Bronchial smooth muscle cell (primary cell): ENCODE data around the gene MR1. TPM values are rescaled to one million over a fixed set of nuclear protein-coding genes. Genes with fewer than 3 reads are reported as not detected.

Source experiments
- total RNA-seq: library from RNA; depleted of rRNA; stranded (reverse); fragments of >200 nt; gene quantifications from 2 replicates; pipeline ENCODE4 v1.2.1, GENCODE V29; 2014

MR1 gene
- total RNA-seq: 21.4 and 23.2 TPM in 2 replicates

GRCh38 chr1:181033799-181034451, at the start of gene MR1:
Gene MR1, plus strand, starts transcription at chr1:181033983. Its CDS starts 25 bp downstream, at chr1:181034008.

GRCh38 chr1:181088079-181089016, 54.6 kb downstream of the MR1 start, which contains the start of gene IER5:
Gene IER5, plus strand, starts transcription at chr1:181088700. Its CDS starts 203 bp downstream, at chr1:181088903.

Other genes starting within 250 kb of the MR1 start
- 7.9 and 12.0 TPM in 2 replicates for gene KIAA1614, start 121.1 kb upstream of the MR1 start, total RNA-seq
- 21.8 and 22.8 TPM in 2 replicates for gene STX6, start 11.1 kb upstream of the MR1 start, total RNA-seq
- gene IER5, start 54.7 kb downstream of the MR1 start, total RNA-seq: 12.9 and 18.4 TPM in 2 replicates